Breast epithelium (tissue), 4 donors: ENCODE measurements around the gene NNAT. TPM values are rescaled to one million over a fixed set of nuclear protein-coding genes. Genes with fewer than 3 reads are reported as not detected.
"Not testable (repeated sequence)": the region's sequence is repeated elsewhere in the genome, so short reads cannot be mapped to it uniquely, and the experiment has no call there.

Experiments used
- DNase-seq, 2 donors: peaks; one replicate each; pipeline ENCODE4 v3.0.0-alpha.2; 2019; ENCODE audit warnings: low spot score in 2 of 2
- H3K27ac ChIP-seq, 2 donors: fragments of 200-600 bp; sonication (generic) in 1 of 2; one replicate each; pipeline ENCODE4 v1.5.1; 2016 to 2019; ENCODE audit warnings: mild to moderate bottlenecking in 1 of 2
- H3K27me3 ChIP-seq, 2 donors: fragments of 200-600 bp; sonication (generic) in 1 of 2; one replicate each; pipeline versions ENCODE4 v1.5.1 to v1.6.0; 2017 to 2019; ENCODE audit warnings: control low read depth in 1 of 2, mild to moderate bottlenecking in 1 of 2
- H3K36me3 ChIP-seq: fragments of 200-600 bp; one replicate; pipeline ENCODE4 v1.5.1; 2019
- H3K4me1 ChIP-seq, 2 donors: fragments of 200-600 bp; sonication (generic); one replicate each; pipeline ENCODE4 v1.5.1; 2016 to 2019; ENCODE audit warnings: control low read depth in 1 of 2
- H3K4me3 ChIP-seq, 3 donors: fragments of 200-600 bp; sonication (generic); 1 replicate in 2 of 3; 2 replicates in 1 of 3; pipeline ENCODE4 v1.5.1; 2016 to 2019; ENCODE audit warnings: mild to moderate bottlenecking in 3 of 3, moderate library complexity in 2 of 3
- H3K9me3 ChIP-seq, 2 donors: fragments of 200-600 bp; sonication (generic) in 1 of 2; one replicate each; pipeline ENCODE4 v1.5.1; 2016 to 2019; ENCODE audit warnings: control low read depth in 1 of 2
- CTCF ChIP-seq, 3 donors: fragments of 450-650 bp; IDR thresholded peaks; one replicate each; pipeline ENCODE4 v1.5.1; 2016 to 2017; ENCODE audit warnings: antibody characterized with exemption in 3 of 3, mild to moderate bottlenecking in 3 of 3, moderate library complexity in 3 of 3
- POLR2A ChIP-seq: fragments of 450-650 bp; IDR thresholded peaks from one replicate; pipeline ENCODE4 v1.6.1; 2016; ENCODE audit warnings: antibody characterized with exemption, mild to moderate bottlenecking, moderate library complexity
- POLR2AphosphoS5 ChIP-seq, 3 donors: sonication (generic); formaldehyde crosslinking; IDR thresholded peaks; one replicate each; pipeline ENCODE4 v1.6.1; 2017; ENCODE audit warnings: antibody characterized with exemption in 3 of 3
- intact Hi-C: fragments of 100-400 bp; cut with DNase I; formaldehyde crosslinking; loops from one replicate; pipeline ENCODE4 v1.15.1; 2023; ENCODE audit warnings: low total_unique reads
- total RNA-seq, 3 donors: library from RNA; depleted of rRNA; stranded (reverse); fragments of >200 nt; gene quantifications; one replicate each; pipeline ENCODE4 v1.1.0, GENCODE V29; 2016

Gene NNAT, protein sequence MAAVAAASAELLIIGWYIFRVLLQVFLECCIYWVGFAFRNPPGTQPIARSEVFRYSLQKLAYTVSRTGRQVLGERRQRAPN
- total RNA-seq = 10 to 100 TPM in 1 of 3 donors, 1 to 10 TPM in 2; 3.9 to 82.1 (median 9.7) TPM

GRCh38 chr20:37521061-37521771, at the start of gene NNAT:
NNAT (plus strand) TSS chr20:37521250; CDS start chr20:37521332, 82 bp downstream.
- peak within 1 kb of the TSS; percentile 14 to 28 (median 21) for H3K4me3 ChIP-seq
- no peaks in the 10 kb centered on the region for H3K27me3 ChIP-seq
- peaks cover 3% of the 10 kb centered on the region for H3K36me3 ChIP-seq
- DNase-seq = no peak
- peak within 1 kb of the TSS in 1 of 2 donors; percentile 1 for H3K27ac ChIP-seq
- peaks cover 9 to 12% of the 10 kb centered on the region in 2 donors for H3K4me1 ChIP-seq
- intact Hi-C loops = no loop called here
- no peaks in the 10 kb centered on the region for H3K9me3 ChIP-seq
- no peak for TF ChIP-seq POLR2A
- no peak for TF ChIP-seq POLR2AphosphoS5 (IDR thresholded peaks at IDR 0.05)
- TF ChIP-seq CTCF (IDR thresholded peaks at IDR 0.05) = no peak

DNA sequence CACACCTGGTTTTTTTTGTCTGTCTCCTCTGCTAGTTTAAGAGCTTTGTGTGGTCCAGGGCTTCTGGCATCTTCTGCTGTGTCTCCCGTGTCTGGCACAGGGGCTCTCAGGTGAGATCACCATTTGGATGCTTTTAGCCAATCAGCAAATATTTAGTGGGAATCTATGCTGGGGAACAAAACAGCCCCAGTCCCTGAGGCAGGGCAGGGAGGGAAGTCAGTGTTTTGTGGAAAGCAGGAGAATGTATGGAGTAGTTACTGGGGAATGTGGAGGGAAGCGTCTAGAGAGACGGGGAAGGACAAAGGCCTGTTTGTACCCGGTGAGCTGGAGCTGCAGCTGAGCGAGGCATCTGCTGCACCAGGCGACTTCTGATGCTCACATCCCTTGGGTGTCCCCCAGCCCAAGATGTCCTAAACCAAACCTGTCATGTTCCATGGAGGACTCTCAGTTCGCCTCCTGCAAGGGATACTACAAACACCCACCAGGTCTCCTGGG, 49.3 kb upstream of the NNAT start:
- TF ChIP-seq CTCF (IDR thresholded peaks at IDR 0.05) = no peak
- H3K4me3 ChIP-seq = no peak overlapping the region
- no peaks in the 10 kb centered on the region for H3K9me3 ChIP-seq
- DNase-seq = no peak
- H3K27me3 ChIP-seq = no peaks in the 10 kb centered on the region
- intact Hi-C loops = no loop called here
- no peaks in the 10 kb centered on the region for H3K4me1 ChIP-seq
- H3K36me3 ChIP-seq = no peaks in the 10 kb centered on the region
- H3K27ac ChIP-seq = no peak overlapping the region

GRCh38 chr20:37472435-37472834, 48.6 kb upstream of the NNAT start:
- H3K4me3 ChIP-seq, intact Hi-C loops, H3K4me1 ChIP-seq, H3K27me3 ChIP-seq, H3K27ac ChIP-seq, DNase-seq, H3K36me3 ChIP-seq, H3K9me3 ChIP-seq: not testable (repeated sequence)

DNA sequence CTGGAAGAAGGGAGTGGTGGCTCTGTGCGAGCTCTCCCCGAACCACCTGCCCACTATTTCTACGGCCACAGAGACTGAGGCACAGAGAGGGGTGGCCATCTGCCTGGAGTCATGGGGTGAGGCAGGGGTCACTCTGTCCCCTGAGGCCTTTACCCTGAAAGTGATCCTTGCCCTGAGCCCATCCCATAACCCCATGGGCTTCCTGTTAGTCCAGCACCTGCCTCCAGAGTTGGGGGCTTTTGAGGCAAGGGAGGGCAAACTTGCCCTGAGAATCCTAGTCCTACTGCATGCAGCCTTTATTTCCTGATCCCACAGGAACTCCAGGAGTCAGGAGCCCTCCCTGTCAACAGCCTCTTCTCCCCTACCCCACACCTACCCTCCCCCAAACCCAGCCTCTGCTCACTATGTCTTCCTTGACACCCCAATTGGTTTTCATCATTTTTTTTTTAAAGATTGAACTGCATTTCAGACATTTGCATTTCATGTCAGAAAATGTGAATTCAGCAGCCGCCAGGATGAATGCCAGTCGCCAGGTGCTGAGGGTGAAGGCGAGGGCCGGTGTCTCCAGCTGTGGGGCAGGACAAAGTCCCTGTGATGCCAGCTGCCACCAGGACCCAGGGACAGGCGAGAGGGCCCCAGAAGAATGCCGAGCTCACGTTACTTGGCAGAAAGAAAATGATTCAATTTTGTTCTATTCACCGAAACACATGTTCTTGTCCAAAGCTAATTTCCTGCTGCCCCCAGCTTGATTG, 47.6 kb upstream of the NNAT start:
- no peak overlapping the region for H3K27ac ChIP-seq
- intact Hi-C loops = no loop called here
- no peaks in the 10 kb centered on the region for H3K9me3 ChIP-seq
- DNase-seq = no peak
- no peak for TF ChIP-seq POLR2A
- no peak for TF ChIP-seq CTCF (IDR thresholded peaks at IDR 0.05)
- TF ChIP-seq POLR2AphosphoS5 (IDR thresholded peaks at IDR 0.05) = no peak
- H3K4me3 ChIP-seq = no peak overlapping the region
- H3K27me3 ChIP-seq = no peaks in the 10 kb centered on the region
- H3K4me1 ChIP-seq = no peaks in the 10 kb centered on the region
- no peaks in the 10 kb centered on the region for H3K36me3 ChIP-seq

DNA sequence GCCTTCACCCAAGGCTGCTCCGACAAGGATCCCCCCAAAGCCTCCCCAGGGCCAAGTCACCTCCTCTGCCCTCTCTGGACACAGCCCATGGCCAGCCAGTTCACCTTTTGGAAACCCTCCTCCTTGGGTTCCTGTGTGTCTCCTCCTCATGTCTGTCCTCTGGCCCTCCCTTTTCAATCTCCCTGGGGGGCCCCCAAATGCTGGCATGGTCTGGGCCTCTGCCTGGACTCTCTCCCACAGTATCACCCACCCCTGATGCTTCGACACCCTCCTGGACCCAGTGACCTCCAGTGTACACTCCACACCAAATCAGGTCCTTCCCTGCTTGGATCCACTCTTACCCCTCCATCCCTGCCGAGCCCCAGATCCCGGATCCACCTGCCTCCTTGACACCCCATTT, 46.7 kb upstream of the NNAT start:
- Histone ChIP-seq H3K4me3 (no peak overlapping the region), H3K4me1 (no peaks in the 10 kb centered on the region), H3K9me3 (no peaks in the 10 kb centered on the region), H3K36me3 (no peaks in the 10 kb centered on the region), H3K27ac (no peak overlapping the region), H3K27me3 (no peaks in the 10 kb centered on the region)
- no peak for DNase-seq
- intact Hi-C loops = no loop called here
- TF ChIP-seq CTCF (IDR thresholded peaks at IDR 0.05) = no peak
- no peak for TF ChIP-seq POLR2A
- no peak for TF ChIP-seq POLR2AphosphoS5 (IDR thresholded peaks at IDR 0.05)
